Gastrocnemius medialis (tissue), 4 donors: ENCODE results near the gene TMEM229A.

Source experiments
- CTCF ChIP-seq, 5 experiments: fragments of 450-650 bp in 3 of 5; fragments of 200-600 bp in 2 of 5; sonication (generic) in 2 of 5; IDR thresholded peaks in 4 of 5; conservative IDR thresholded peaks in 1 of 5; 1 replicate in 4 of 5; 2 replicates in 1 of 5; pipeline ENCODE4 v1.5.1; 2016 to 2019; ENCODE audit warnings: antibody characterized with exemption in 5 of 5, mild to moderate bottlenecking in 3 of 5, moderate library complexity in 3 of 5
- POLR2A ChIP-seq, 2 donors: fragments of 450-650 bp; IDR thresholded peaks; one replicate each; pipeline ENCODE4 v1.6.1; 2017; ENCODE audit warnings: antibody characterized with exemption in 2 of 2, mild to moderate bottlenecking in 2 of 2, moderate library complexity in 2 of 2

- TF ChIP-seq CTCF (IDR thresholded peaks at IDR 0.05 in 4 of 5, conservative IDR thresholded peaks at IDR 0.05 in 1 of 5) (no peak), POLR2A (IDR thresholded peaks at IDR 0.05) (no peak)
These were observed 29.3 kb upstream of the TMEM229A start for GRCh38 chr7:124062171-124062570.
